Ovary (tissue), 3 donors: ENCODE data around the gene UGT1A5.

Source experiments
- EP300 ChIP-seq: sonication (generic); formaldehyde crosslinking; IDR thresholded peaks from one replicate; pipeline ENCODE4 v1.6.1; 2017; ENCODE audit warnings: antibody characterized with exemption
- POLR2A ChIP-seq: fragments of 450-650 bp; IDR thresholded peaks from one replicate; pipeline ENCODE4 v1.6.1; 2017; ENCODE audit warnings: antibody characterized with exemption, mild to moderate bottlenecking, moderate library complexity
- TF ChIP-seq, protein P1 (sequence below), 3 donors: fragments of 450-650 bp in 2 of 3; fragments of 200-600 bp in 1 of 3; IDR thresholded peaks; one replicate each; pipeline versions ENCODE4 v1.5.1 to v1.8.0; 2016 to 2022; ENCODE audit warnings: antibody characterized with exemption in 3 of 3, mild to moderate bottlenecking in 1 of 3
- donor health status: DM: no; HTN: no; CAD: no.

DNA sequence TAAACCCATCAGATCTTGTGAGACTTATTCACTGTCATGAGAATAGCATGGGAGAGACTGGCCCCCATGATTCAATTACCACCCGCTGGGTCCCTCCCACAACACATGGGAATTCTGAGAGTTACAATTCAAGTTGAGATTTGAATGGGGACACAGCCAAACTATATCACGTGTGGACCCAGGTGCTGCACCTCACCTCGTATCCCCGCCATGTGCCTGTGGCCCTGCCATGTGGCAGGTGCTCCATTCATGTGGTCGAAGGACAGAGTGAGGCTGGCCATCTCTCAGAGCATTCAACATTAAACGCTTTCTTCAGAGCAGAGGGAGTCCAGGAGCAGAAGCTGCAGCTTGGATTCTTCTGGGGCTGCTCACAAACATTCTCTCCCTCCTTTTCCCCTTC, 97.7 kb downstream of the UGT1A5 start:
- TF ChIP-seq EP300 (no peak), POLR2A (no peak)
- TF ChIP-seq, protein P1, sequence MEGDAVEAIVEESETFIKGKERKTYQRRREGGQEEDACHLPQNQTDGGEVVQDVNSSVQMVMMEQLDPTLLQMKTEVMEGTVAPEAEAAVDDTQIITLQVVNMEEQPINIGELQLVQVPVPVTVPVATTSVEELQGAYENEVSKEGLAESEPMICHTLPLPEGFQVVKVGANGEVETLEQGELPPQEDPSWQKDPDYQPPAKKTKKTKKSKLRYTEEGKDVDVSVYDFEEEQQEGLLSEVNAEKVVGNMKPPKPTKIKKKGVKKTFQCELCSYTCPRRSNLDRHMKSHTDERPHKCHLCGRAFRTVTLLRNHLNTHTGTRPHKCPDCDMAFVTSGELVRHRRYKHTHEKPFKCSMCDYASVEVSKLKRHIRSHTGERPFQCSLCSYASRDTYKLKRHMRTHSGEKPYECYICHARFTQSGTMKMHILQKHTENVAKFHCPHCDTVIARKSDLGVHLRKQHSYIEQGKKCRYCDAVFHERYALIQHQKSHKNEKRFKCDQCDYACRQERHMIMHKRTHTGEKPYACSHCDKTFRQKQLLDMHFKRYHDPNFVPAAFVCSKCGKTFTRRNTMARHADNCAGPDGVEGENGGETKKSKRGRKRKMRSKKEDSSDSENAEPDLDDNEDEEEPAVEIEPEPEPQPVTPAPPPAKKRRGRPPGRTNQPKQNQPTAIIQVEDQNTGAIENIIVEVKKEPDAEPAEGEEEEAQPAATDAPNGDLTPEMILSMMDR (IDR thresholded peaks at IDR 0.05) = no peak
